Neural progenitor cell (in vitro differentiated cells): ENCODE data around the gene DPYD.

Experiments used
- CTCF ChIP-seq: fragments of 200-600 bp; sonication (generic); IDR thresholded peaks from 2 replicates; pipeline ENCODE4 v1.5.1; 2017; ENCODE audit warnings: antibody characterized with exemption, mild to moderate bottlenecking
- EZH2phosphoT487 ChIP-seq: fragments of 200-600 bp; sonication (generic); IDR thresholded peaks from 2 replicates; pipeline ENCODE4 v1.6.1; 2017; ENCODE audit warnings: antibody characterized with exemption

- TF ChIP-seq CTCF (no peak), EZH2phosphoT487 (no peak)
Observed at GRCh38 chr1:97073936-97074335, 846.9 kb downstream of the DPYD start.
